Hepatocyte (in vitro differentiated cells): ENCODE measurements around the gene CLIC3.

Source experiments
- CTCF ChIP-seq: fragments of 200-600 bp; sonication (generic); IDR thresholded peaks from 2 replicates; pipeline ENCODE4 v1.5.1; 2016; ENCODE audit warnings: antibody characterized with exemption, mild to moderate bottlenecking; ENCODE audit not compliant: poor library complexity
- EZH2 ChIP-seq: fragments of 200-600 bp; sonication (generic); IDR thresholded peaks from 2 replicates; pipeline ENCODE4 v1.6.1; 2016; ENCODE audit warnings: antibody characterized with exemption, mild to moderate bottlenecking, borderline replicate concordance

DNA sequence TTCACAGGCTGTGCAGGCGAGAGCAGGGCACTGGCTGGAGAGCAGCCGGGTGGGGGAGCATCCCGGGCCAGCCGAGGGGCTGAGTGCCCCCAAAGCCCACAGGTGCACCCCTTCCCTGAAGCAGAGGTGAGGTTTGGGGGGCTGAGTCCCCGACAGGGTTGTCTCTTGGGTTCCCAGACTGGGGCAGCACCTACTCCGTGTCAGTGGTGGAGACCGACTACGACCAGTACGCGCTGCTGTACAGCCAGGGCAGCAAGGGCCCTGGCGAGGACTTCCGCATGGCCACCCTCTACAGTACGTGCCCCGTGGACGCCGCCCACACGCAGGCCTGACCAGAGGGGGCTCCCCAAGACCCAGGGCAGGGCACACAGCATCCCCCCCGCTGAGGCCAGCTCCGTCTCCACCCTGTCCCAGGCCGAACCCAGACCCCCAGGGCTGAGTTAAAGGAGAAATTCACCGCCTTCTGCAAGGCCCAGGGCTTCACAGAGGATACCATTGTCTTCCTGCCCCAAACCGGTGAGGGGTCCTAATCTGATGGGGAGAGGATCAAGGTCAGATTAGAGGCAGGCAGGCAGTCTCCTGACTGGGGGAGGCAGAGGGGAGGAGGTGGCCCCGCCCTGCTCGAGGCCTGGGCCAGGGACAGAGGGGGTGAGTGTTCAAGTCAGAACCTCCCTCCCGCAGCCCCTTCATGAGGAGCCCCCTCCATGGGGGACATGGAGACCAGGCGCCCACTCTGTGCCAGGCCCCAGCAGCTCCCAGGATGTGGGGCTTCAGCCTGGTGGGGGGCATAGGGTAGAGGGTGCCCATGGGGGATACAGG is 16.4 kb downstream of the CLIC3 start:
- TF ChIP-seq CTCF: no peak
- TF ChIP-seq EZH2: no peak
